Panc1 (cell line): Measurements from ENCODE around the gene PRCC. TPM values are rescaled to one million over a fixed set of nuclear protein-coding genes. Genes with fewer than 3 reads are reported as not detected.

ENCODE experiments used
- ATAC-seq: fragments of 200-7000 bp; cut with Tn5 transposase; 2 replicates; pipeline ENCODE4 v1.9.1; 2020; ENCODE audit warnings: mild to moderate bottlenecking, moderate library complexity
- BruUV-seq: library from RNA; stranded (reverse); fragments of 400-500 nt; replicated peaks from 2 replicates; lab custom pipeline; 2021; lab: Mats Ljungman, UMichigan
- CTCF ChIA-PET: fragments of 300-600 bp; sonication (Branson Sonifier 250); formaldehyde crosslinking; loops from one replicate; lab custom pipeline; 2022; ENCODE audit warnings: antibody characterized with exemption; lab: Charles Lee
- POLR2A ChIA-PET: fragments of 300-600 bp; sonication (Branson Sonifier 250); formaldehyde crosslinking; loops from one replicate; lab custom pipeline; 2022; ENCODE audit warnings: antibody characterized with exemption; lab: Charles Lee
- DNase-seq: peaks from one replicate; pipeline ENCODE4 v3.0.0-alpha.2; 2010; ENCODE audit warnings: low read depth, low spot score
- H3K27ac ChIP-seq: 2 replicates; pipeline ENCODE4 v1.5.1; 2011; ENCODE audit warnings: mild to moderate bottlenecking, low read length, inconsistent platforms
- H3K27me3 ChIP-seq: fragments of 200-500 bp; sonication (Bioruptor generic); 2 replicates; pipeline ENCODE4 v1.6.0; 2014; ENCODE audit warnings: low read length, inconsistent platforms; ENCODE audit not compliant: control insufficient read depth, insufficient read depth
- H3K36me3 ChIP-seq: fragments of 200-500 bp; sonication (Bioruptor generic); 2 replicates; pipeline ENCODE4 v1.5.1; 2014; ENCODE audit warnings: inconsistent platforms, mild to moderate bottlenecking, low read length, moderate library complexity; ENCODE audit not compliant: control insufficient read depth, insufficient read depth
- H3K4me1 ChIP-seq: 2 replicates; pipeline ENCODE4 v1.5.1; 2011; ENCODE audit warnings: inconsistent platforms, mild to moderate bottlenecking, low read length, moderate library complexity; ENCODE audit not compliant: control insufficient read depth, insufficient read depth
- H3K4me3 ChIP-seq, 2 experiments: 2 replicates each; pipeline ENCODE4 v1.5.1; 2011 to 2012; ENCODE audit warnings: low read depth in 2 of 2, low read length in 2 of 2, mild to moderate bottlenecking in 2 of 2, inconsistent platforms in 1 of 2, moderate library complexity in 1 of 2
- H3K9me3 ChIP-seq: fragments of 200-500 bp; sonication (Bioruptor generic); 2 replicates; pipeline ENCODE4 v1.5.1; 2014; ENCODE audit warnings: low read depth, mild to moderate bottlenecking, inconsistent platforms, low read length, moderate library complexity; ENCODE audit not compliant: control insufficient read depth, insufficient read depth
- CTCF ChIP-seq: fragments of 450-650 bp; IDR thresholded peaks from 2 replicates; pipeline ENCODE4 v1.5.1; 2017; ENCODE audit warnings: mild to moderate bottlenecking
- POLR2AphosphoS5 ChIP-seq: IDR thresholded peaks from 2 replicates; pipeline ENCODE4 v1.6.1; 2012; ENCODE audit warnings: mild to moderate bottlenecking, low read depth, low read length, moderate library complexity
- SIN3A ChIP-seq: IDR thresholded peaks from 2 replicates; pipeline ENCODE4 v1.6.1; 2012; ENCODE audit warnings: low read depth, mild to moderate bottlenecking, low read length, moderate library complexity, borderline replicate concordance; ENCODE audit not compliant: insufficient read depth
- TCF7L2 ChIP-seq: IDR thresholded peaks from 2 replicates; pipeline ENCODE4 v1.6.1; 2011; ENCODE audit warnings: mild to moderate bottlenecking, low read depth, low read length, inconsistent platforms
- in situ Hi-C: cut with HindIII; loops from 2 replicates; pipeline ENCODE4 v1.10.0; 2016; ENCODE audit warnings: low sequenced_read_pairs, low pct_unique_long_range_greater_than_20kb
- intact Hi-C: fragments of 100-400 bp; cut with micrococcal nuclease; formaldehyde crosslinking; loops from one replicate; pipeline ENCODE4 v1.10.0; 2022; ENCODE audit not compliant: unreplicated experiment
- total RNA-seq: library from RNA; stranded (reverse); gene quantifications from one replicate; pipeline ENCODE4 v1.2.1, GENCODE V29; 2021; ENCODE audit not compliant: unreplicated experiment
- TF ChIP-seq, protein P1 (sequence below), 2 experiments: IDR thresholded peaks; 2 replicates each; pipeline ENCODE4 v1.6.1; 2011 to 2012; ENCODE audit warnings: low read depth in 2 of 2, control low read depth in 1 of 2, low read length in 1 of 2, mild to moderate bottlenecking in 1 of 2, moderate library complexity in 1 of 2; ENCODE audit not compliant: insufficient read depth in 1 of 2

Gene PRCC
- total RNA-seq, 1 experiment from 2014 or later, result 78.5 TPM

DNA sequence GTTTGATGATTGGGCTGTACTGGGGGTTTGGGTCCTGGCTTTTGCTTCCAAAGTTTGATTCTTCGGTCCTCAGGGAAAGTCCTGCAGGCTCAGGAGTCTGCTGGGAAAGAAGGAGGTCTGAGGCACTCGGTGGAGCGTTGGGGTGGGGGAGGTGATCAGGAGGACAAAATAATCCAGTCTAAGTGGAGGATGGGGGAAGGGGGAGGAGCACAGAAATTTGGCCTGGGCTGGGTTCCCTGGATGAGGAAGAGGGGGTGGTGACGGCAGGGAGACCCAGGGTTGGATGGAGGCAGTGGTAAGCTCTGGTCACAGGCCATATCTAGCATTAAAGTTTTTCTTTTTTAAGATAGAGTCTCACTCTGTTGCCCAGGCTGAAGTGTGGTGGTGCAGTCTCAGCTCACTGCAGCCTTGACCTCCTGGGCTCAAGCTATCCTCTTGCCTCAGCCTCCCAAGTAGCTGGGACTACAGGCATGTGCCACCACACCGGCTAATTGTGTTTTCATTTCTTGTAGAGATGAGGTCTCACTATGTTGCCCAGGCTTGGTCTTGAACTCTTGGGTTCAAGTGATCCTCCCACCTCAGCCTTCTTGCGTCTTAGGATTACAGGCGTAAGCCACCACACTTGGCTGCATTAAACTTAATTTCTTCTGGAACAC, 42.5 kb downstream of the PRCC start:
- no peak for DNase-seq
- ChIA-PET POLR2A (no interaction called here), CTCF (interaction anchor here (0.5 to 0.8 kb wide), 2 partner anchors 16 to 50 kb away, joined by 3 to 8 read pairs; no protein-coding TSS in a partner anchor)
- H3K36me3 ChIP-seq, result no peaks in the 10 kb centered on the region
- no peaks in the 10 kb centered on the region for H3K27me3 ChIP-seq
- H3K4me1 ChIP-seq, result peaks cover 5% of the 10 kb centered on the region; the same call in 1 of the 2 replicates
- H3K27ac ChIP-seq, result no peak overlapping the region
- no peak overlapping the region for H3K4me3 ChIP-seq
- BruUV-seq, result no TSS peak
- TF ChIP-seq SIN3A, result no peak
- TF ChIP-seq POLR2AphosphoS5, result no peak
- TF ChIP-seq CTCF, result no peak
- TF ChIP-seq, protein P1, sequence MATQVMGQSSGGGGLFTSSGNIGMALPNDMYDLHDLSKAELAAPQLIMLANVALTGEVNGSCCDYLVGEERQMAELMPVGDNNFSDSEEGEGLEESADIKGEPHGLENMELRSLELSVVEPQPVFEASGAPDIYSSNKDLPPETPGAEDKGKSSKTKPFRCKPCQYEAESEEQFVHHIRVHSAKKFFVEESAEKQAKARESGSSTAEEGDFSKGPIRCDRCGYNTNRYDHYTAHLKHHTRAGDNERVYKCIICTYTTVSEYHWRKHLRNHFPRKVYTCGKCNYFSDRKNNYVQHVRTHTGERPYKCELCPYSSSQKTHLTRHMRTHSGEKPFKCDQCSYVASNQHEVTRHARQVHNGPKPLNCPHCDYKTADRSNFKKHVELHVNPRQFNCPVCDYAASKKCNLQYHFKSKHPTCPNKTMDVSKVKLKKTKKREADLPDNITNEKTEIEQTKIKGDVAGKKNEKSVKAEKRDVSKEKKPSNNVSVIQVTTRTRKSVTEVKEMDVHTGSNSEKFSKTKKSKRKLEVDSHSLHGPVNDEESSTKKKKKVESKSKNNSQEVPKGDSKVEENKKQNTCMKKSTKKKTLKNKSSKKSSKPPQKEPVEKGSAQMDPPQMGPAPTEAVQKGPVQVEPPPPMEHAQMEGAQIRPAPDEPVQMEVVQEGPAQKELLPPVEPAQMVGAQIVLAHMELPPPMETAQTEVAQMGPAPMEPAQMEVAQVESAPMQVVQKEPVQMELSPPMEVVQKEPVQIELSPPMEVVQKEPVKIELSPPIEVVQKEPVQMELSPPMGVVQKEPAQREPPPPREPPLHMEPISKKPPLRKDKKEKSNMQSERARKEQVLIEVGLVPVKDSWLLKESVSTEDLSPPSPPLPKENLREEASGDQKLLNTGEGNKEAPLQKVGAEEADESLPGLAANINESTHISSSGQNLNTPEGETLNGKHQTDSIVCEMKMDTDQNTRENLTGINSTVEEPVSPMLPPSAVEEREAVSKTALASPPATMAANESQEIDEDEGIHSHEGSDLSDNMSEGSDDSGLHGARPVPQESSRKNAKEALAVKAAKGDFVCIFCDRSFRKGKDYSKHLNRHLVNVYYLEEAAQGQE (IDR thresholded peaks at IDR 0.05; ENCODE audit: insufficient read depth in 1 of 2, low read depth in 2 of 2, low read length in 1 of 2), result no peak
- TF ChIP-seq TCF7L2, result no peak
- no peak for ATAC-seq
- intact Hi-C loops (no loop called here), in situ Hi-C loops (no loop called here)
- no peaks in the 10 kb centered on the region for H3K9me3 ChIP-seq

- TF ChIP-seq SIN3A (no peak), POLR2AphosphoS5 (no peak), CTCF (no peak), TCF7L2 (no peak)
- TF ChIP-seq, protein P1 (IDR thresholded peaks at IDR 0.05; ENCODE audit: insufficient read depth in 1 of 2, low read depth in 2 of 2, low read length in 1 of 2), result no peak
- intact Hi-C loops, result no loop called here
- DNase-seq, result no peak
- POLR2A ChIA-PET, result no interaction called here
- CTCF ChIA-PET, result no interaction called here
- in situ Hi-C loops, result no loop called here
- Histone ChIP-seq H3K36me3 (no peaks in the 10 kb centered on the region), H3K4me1 (peaks cover 5% of the 10 kb centered on the region; the same call in 1 of the 2 replicates), H3K9me3 (no peaks in the 10 kb centered on the region), H3K4me3 (no peak overlapping the region), H3K27ac (no peak overlapping the region), H3K27me3 (no peaks in the 10 kb centered on the region)
- no peak for ATAC-seq
- no TSS peak for BruUV-seq
Observed at GRCh38 chr1:156811168-156811567, 43.8 kb downstream of the PRCC start.
